Esophagus squamous epithelium (tissue), 4 donors: ENCODE results near the gene C5orf63.

Experiments
- POLR2A ChIP-seq, 4 donors: fragments of 450-650 bp; IDR thresholded peaks; one replicate each; pipeline ENCODE4 v1.6.1; 2017; ENCODE audit warnings: antibody characterized with exemption in 4 of 4, mild to moderate bottlenecking in 4 of 4, moderate library complexity in 3 of 4
- TF ChIP-seq, protein P1 (sequence below), 6 experiments: fragments of 450-650 bp in 4 of 6; fragments of 200-600 bp in 2 of 6; sonication (generic) in 2 of 6; IDR thresholded peaks; one replicate each; pipeline ENCODE4 v1.5.1; 2016 to 2019; ENCODE audit warnings: antibody characterized with exemption in 6 of 6, mild to moderate bottlenecking in 4 of 6, moderate library complexity in 4 of 6

GRCh38 chr5:127046343-127047072 is 26.8 kb downstream of the C5orf63 start:
- TF ChIP-seq, protein P1, sequence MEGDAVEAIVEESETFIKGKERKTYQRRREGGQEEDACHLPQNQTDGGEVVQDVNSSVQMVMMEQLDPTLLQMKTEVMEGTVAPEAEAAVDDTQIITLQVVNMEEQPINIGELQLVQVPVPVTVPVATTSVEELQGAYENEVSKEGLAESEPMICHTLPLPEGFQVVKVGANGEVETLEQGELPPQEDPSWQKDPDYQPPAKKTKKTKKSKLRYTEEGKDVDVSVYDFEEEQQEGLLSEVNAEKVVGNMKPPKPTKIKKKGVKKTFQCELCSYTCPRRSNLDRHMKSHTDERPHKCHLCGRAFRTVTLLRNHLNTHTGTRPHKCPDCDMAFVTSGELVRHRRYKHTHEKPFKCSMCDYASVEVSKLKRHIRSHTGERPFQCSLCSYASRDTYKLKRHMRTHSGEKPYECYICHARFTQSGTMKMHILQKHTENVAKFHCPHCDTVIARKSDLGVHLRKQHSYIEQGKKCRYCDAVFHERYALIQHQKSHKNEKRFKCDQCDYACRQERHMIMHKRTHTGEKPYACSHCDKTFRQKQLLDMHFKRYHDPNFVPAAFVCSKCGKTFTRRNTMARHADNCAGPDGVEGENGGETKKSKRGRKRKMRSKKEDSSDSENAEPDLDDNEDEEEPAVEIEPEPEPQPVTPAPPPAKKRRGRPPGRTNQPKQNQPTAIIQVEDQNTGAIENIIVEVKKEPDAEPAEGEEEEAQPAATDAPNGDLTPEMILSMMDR (IDR thresholded peaks at IDR 0.05): no peak
- TF ChIP-seq POLR2A (IDR thresholded peaks at IDR 0.05): no peak
